HG02678 (cell line): ENCODE data around the gene CFAP90.

Experiments used
- ATAC-seq: cut with Tn5 transposase; IDR thresholded peaks from one replicate; pipeline ENCODE4 v1.9.1; 2021; ENCODE audit warnings: mild to moderate bottlenecking, moderate library complexity; ENCODE audit not compliant: unreplicated experiment

The CFAP90 gene, protein sequence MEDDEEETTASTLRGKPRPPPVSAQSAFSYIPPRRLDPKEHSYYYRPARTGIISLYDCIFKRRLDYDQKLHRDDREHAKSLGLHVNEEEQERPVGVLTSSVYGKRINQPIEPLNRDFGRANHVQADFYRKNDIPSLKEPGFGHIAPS

DNA sequence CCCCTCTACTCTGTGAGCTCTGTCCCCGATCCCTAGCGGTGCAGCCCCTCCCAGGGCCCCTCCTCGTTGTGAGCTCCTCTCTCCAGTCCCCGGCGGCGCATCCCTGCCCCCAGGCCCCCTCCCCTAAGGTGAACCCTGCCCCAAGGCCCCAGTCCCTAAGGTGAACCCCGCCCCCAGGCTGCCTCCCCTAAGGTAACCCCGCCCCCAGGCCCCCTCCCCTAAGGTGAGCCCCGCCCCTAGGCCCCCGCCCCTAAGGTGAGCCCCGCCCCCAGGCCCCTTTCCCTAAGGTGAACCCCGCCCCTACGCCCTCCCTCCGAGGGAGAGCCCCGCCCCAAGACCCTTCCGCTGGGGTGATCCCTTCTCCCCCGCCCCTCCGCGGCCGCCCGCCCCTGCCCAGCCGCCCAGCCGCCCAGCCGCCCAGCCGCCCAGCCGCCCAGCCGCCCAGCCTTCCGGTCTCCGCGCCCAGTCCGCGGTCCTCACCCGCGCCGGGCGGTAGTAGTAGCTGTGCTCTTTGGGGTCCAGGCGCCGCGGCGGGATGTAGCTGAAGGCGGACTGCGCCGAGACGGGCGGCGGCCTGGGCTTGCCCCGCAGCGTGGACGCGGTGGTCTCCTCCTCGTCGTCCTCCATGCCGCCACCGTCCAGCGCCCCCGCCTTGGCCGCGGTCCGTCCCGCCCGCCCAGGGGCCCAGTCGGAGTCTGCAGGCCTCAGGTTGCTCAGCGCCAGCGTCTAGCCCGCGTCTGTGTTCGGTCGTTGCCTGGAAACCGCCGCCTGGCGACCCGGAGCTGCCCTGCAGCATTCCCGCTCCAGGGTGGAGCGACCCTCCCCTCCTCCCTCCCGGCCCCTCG is at the start of gene CFAP90:
Gene CFAP90, minus strand, starts transcription at position 739 of the 845 bp plus-strand sequence. Its CDS starts 112 bp downstream, at position 627.
- no peak for ATAC-seq

DNA sequence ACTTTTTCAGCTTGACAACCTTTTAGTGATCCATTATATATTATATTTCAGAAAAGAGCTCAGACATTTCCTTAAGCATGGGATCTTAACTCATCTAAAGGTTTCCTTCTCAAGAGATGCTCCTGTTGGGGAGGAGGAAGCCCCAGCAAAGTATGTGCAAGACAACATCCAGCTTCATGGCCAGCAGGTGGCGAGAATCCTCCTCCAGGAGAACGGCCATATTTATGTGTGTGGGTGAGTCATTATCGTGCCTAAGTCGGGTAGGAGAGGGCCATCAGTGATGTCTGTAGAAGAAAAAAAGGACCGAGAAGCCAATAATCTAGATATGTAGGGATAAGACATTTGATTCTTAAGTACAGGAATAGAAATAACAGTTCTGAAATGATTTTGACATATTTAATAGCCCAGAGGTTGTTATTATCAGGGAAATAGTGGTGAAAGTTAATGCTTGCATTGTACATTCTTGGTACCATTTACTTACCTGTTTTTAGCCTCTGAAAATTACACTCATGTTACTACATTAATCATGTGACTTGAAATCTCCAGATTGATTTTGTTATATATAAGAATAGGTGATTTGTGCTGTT is 46.2 kb upstream of the CFAP90 start:
- ATAC-seq: no peak

DNA sequence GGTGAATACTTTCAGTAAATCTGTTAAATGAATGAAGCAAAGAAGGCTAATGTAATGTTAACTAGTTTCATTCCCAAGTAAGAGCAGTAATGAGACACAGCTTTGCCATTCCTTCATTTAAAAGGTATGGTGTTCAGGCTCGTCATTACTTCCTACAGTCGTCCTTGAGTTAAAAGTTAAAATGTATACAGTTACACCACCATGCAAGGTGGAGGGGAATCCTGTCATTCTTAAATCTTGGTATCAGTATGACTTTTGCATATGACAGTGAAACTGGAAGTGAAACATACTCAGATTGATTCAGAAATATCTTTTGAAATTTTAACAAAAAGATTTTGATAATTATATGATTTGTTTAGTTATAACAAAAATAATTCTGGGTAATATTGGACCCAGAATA is 43.9 kb upstream of the CFAP90 start:
- peak; percentile 99 for ATAC-seq

DNA sequence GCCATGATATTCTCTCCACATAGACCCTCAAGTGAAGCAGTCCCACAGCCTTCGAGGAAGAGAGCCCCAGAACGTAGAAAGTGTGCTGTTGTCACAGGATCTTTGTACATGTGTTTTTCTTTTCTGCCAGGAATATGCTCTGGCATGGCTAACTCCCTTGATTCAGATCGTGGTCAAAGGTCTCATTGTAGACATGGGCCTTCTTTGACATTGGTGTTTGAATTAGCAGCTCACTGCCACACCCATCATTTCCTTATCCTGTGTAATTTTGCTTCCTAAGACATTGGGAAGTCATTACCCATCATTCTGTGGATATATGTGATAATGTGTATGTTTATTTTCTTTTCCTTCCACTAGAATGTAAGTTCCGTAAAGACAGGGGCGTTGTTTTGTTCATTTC is 43.5 kb upstream of the CFAP90 start:
- ATAC-seq: peak; percentile 4

DNA sequence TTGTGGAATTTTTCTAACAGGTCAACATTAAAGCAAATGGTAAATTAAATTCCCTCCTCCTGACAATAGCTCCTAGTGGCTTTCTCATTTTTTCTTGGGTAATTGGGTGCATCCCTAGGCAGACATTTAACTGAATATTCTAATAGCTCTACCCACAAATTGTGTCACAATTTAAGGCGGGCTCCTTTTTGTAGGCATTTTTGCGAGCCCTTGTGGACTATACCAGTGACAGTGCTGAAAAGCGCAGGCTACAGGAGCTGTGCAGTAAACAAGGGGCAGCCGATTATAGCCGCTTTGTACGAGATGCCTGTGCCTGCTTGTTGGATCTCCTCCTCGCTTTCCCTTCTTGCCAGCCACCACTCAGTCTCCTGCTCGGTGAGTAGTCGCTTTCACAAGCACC is 38.0 kb upstream of the CFAP90 start:
- ATAC-seq: no peak

DNA sequence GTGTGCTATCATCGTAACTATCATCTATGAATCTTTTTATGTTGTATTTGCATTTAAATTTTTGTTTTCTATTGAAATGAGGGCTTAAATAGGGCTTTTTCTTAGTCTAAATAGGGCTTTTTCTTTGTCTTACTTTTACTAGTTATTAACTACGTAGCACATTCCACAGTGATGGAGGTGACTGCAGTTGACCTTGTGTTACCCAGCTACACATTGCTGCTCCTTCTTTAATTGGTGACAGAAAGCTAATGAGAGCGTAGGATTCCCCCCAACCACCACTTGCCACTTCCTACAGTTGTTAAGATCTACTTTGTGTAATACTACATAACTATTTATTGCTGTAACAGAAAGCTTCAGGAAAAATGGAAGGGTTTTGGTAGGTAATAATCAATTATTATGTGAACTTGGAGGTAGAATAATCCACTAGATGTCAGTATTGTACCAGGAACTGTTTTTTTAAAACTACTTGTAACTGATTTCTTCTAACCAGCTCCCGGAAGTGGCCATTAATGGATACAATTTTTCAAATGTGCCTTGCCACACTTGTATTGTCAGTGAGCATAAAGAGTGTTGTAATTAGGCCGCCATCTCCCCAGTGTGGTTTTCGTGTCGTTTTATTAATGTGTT is 36.0 kb upstream of the CFAP90 start:
- peak; percentile 56 for ATAC-seq

DNA sequence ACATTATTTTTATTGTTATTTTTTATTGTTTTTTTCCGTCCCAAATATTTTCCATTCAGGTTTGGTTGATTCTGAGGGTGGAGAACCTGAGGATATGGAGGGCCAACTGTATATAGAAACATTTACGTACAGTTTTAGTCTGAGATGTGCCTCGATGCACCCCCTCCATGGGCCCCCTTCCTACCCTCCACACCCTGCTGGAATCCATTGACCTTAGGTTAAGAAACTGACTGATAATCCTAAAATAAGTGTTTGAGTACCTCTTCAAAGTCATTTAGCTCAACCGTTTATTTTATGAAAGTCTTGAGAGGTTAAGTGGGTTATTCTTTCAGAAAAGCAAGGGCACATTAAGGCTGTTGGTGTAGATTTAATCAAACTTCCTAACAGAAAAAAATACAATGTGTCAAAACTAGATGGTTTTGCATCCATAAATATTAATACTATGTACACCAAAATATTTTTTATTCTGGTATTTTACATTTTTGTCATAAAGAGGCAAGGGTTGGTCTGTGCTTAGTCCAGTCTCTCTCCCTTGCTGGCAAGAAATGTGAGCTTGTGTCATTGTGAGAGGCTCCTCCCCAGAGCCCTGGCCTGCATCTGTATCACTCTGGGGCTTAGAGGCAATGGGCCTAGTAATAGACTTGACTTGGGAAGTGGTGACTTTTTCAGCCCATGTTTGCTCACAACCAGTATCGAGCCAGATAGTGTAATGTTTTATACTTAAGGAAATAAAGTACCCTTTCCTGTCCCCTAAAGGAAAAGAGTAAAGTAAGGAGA is 33.7 kb upstream of the CFAP90 start:
- ATAC-seq: no peak

DNA sequence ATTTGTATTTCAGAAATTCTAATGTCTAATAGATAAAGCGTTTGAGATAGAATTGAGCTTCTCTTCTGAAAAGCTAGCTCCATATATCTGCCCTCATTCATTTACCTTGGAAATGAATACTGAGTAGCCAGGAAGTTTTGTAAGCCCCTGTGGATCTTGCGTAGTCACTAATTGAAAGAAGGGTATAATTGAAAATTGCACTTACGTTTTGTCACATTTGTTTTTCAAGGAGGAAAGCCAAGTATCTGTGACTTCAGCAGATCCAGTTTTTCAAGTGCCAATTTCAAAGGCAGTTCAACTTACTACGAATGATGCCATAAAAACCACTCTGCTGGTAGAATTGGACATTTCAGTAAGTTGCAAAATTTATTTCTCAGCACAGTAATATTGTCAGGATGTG is 32.0 kb upstream of the CFAP90 start:
- no peak for ATAC-seq

DNA sequence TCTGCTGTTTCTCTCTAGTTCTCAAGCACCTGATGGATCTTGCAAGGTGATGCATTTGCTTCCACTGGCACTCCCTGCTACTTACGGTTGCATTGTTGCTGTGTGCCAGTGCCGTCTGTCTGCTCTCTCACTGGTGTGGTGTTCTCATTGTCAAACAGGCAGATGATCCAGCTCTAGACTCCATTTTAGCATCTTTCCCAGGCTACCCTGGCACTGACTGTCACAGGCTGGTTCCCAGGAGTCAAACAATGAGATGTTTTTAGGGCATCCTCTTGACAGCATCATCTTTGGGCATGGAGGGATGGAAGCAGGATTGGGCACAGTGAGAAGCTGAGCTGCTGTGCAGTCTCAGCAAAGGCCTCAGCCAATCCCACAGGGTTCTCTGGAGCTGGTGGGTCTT is 30.9 kb upstream of the CFAP90 start:
- no peak for ATAC-seq

DNA sequence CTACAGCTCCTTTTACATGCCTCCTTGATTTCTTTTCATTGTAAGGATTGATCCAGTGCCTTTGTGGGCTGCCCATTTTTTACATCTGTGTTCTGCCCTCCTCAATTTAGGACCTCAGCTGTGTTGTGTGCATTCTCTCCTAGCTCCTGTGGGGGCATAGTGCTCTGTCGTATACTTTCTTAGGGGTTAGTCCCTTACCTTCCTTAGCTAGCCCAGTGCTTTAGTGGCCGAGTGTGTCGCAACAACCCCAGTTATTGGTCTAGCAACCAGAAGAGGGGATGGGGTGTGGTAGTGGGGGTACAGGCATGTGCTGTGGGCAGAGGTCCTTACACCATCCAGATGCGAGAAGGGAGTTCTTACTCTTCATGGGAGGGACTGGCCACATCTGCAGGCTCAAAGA is 30.2 kb upstream of the CFAP90 start:
- ATAC-seq: no peak

DNA sequence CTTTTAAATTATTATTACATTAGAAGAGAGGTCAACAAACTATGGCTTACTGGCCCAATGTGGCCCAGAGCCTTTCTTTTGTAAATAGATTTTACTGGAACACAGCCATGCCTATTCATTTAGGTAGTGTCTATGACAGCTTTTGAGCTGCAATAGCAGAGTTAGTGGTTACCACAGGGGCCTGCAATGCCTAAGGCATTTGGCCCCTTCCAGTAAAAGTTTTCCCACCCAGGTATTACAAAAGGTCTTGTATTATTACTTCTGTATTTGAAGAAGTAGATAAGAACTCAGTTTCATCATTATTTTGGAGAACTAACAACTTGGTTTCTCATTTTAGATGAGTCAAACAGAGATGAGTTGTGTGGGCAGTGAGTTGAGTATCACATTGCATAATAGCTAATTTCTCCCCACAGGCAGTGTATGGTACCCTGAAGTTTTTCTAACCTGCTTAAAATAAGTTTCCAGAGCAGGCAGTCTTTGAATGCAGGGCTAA is 27.5 kb upstream of the CFAP90 start:
- ATAC-seq: peak; percentile 97

DNA sequence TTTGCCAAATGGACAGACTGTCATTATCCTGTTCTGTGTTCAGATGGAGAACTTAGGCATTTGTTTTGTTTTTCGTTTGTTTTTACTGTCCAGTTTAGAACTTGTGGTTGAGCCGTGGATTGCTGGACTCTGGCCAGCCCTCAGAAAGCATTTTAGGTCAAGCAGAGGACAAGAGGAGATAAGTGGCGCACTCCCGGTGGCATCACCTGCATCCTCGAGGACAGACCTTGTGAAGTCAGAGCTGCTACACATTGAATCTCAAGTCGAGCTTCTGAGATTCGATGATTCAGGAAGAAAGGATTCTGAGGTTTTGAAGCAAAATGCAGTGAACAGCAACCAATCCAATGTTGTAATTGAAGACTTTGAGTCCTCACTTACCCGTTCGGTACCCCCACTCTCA is 26.9 kb upstream of the CFAP90 start:
- no peak for ATAC-seq

DNA sequence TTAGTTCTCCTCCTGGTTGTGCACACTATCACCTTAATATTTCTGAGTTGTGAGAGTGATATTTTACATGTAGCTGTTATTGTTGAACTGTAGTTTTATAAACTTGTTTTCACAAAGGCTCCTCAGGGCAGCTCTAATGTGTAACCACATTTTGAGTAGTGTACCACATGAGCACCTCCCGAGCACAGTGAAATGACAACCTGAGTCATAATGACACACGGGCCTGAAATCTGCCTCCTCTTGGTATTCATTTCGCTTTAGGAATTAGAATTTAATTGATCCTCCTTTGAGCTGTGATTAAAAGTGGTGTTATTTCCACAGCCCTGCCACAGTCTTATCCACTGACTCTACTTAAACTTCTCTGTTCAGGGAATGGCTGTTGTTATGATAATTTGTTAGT is 25.9 kb upstream of the CFAP90 start:
- ATAC-seq: peak; percentile 28

DNA sequence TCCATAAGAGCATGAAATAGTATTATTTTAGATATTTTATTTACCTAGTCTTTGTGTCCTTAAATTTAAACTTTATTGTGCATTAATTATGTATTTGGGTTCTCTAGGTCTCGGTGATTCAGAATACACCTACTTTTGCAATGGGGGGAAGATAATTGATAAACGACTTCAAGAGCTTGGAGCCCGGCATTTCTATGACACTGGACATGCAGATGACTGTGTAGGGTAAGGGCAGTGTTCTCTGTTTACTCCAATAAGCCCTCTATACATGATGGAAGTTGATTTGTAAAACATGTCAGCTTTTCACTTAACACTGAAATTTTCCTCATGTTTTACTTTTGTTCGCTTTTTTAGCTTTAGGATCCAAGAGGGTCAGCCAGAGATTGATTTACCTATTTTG is 24.2 kb upstream of the CFAP90 start:
- no peak for ATAC-seq

DNA sequence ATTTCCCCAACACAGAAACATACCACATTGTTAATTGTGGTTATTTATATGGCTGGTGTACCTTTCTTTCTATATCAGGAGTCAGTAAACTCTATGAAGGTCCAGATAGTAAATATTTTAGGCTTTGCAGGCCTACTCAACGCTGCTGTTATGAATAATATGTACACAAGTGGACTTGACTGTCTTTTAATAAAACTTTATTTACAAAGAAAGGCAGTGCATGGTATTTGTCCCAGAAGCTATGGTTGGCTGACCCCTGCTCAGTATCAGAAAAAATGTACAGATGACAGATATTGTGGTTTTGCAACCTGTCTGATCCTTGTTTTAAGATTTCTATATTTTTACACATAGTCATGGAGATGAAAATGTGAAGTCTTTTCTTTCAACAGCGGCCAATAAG is 23.7 kb upstream of the CFAP90 start:
- ATAC-seq: no peak

DNA sequence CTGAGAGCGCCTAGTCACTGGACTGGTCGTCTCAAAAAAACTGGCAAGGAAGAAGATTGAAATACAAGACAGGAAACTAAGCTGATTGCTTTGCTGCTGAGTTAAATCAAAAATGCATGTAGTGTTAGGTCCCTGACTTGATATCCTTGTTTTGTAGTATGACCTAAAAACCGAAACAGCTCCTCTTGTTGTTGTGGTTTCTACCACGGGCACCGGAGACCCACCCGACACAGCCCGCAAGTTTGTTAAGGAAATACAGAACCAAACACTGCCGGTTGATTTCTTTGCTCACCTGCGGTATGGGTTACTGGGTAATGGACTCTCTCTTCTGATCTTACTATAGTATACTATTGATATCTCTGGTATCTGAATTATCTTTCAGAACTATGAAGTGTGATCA is 22.3 kb upstream of the CFAP90 start:
- no peak for ATAC-seq

DNA sequence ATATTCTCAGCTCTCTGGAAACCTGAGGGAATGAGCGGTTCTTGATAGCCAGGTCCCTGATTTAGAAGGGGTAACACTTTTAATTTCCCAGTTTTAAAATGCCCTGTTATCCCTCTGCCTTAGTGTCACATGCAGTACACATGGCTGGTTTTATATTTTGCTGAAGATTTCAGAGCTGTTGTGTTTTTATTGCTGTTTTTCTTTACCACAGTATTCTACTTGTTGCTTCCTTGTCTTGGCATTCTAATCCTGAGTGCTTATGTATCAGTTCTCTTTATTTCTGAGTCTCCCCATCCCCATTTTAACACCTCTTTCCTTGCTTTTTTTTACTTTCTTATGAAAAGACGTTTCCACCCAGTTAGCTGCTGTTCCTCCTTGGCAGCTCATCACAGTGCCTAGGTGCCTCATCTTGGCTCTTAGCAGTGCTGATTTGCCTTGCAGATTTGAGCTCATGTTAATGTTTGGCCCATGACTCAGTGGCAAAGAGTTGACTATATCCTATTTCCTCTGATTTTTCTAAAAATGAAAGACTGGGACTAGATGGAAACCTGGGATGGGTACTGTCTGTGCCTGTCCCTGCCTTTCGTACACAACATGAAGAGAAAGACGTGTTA is 21.7 kb upstream of the CFAP90 start:
- no peak for ATAC-seq

DNA sequence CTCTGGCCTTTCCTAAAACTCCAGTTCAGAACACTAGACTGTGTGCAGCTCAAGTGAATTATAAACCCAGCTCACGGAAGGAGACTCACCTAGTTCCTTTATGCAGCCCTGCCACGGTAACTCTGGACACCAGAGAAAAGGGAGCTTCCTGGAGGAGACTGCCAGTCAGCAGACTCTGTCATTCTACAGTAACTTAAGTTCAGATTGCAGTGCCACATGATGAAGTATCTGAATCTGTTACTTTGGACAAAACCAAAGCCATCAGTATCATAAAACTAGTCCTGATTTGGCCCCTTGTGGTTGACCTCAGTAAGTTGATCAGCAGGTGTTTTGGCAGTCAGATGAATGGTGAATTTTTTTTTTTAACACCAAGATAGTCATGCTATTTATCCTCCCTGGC is 20.7 kb upstream of the CFAP90 start:
- peak; percentile 32 for ATAC-seq

DNA sequence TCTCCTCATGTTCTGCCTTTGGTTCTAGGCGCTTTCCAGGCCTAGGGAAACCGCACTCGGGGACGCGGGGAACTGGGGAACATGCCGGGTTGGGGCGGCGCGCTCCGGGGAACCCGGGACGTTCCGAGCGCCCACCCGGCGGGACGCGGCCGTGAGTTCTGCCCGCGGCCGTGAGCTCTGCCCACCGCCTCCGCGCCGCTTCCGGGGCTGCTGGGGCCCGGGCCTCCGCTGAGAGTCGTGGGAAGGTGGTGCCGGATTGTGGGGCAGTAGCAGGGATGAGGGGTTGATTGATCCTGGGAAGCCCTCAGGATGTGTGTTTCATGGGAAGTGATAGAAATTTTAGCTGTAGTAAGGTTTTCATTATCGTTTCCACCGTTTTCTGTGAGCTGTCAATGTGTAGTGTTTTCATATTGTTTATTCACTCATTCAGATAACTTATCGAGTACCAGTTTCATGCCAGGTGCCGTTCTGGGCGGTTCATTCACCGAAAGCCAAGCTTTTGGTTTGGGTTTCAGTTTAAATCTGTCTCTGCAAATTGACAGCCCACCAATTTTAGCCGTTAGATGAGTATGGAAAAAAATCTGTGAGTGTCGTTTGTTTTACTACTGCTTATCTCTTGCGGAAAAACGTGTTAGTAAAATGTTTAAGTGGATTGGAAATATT is 18.7 kb upstream of the CFAP90 start:
- ATAC-seq: peak; percentile 34
